ENCODE results near the gene SLC47A1. TPM values are rescaled to one million over a fixed set of nuclear protein-coding genes. Genes with fewer than 3 reads are reported as not detected.

Gene SLC47A1, protein sequence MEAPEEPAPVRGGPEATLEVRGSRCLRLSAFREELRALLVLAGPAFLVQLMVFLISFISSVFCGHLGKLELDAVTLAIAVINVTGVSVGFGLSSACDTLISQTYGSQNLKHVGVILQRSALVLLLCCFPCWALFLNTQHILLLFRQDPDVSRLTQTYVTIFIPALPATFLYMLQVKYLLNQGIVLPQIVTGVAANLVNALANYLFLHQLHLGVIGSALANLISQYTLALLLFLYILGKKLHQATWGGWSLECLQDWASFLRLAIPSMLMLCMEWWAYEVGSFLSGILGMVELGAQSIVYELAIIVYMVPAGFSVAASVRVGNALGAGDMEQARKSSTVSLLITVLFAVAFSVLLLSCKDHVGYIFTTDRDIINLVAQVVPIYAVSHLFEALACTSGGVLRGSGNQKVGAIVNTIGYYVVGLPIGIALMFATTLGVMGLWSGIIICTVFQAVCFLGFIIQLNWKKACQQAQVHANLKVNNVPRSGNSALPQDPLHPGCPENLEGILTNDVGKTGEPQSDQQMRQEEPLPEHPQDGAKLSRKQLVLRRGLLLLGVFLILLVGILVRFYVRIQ
- polyA plus RNA-seq (2013, experiment 1 of 4) = 0.74 TPM
- 0.34 TPM for polyA plus RNA-seq (2013, experiment 2 of 4)
- polyA plus RNA-seq (2013, experiment 3 of 4) = 0.21 TPM
- polyA plus RNA-seq (2013, experiment 4 of 4) = 0.61 TPM

DNA sequence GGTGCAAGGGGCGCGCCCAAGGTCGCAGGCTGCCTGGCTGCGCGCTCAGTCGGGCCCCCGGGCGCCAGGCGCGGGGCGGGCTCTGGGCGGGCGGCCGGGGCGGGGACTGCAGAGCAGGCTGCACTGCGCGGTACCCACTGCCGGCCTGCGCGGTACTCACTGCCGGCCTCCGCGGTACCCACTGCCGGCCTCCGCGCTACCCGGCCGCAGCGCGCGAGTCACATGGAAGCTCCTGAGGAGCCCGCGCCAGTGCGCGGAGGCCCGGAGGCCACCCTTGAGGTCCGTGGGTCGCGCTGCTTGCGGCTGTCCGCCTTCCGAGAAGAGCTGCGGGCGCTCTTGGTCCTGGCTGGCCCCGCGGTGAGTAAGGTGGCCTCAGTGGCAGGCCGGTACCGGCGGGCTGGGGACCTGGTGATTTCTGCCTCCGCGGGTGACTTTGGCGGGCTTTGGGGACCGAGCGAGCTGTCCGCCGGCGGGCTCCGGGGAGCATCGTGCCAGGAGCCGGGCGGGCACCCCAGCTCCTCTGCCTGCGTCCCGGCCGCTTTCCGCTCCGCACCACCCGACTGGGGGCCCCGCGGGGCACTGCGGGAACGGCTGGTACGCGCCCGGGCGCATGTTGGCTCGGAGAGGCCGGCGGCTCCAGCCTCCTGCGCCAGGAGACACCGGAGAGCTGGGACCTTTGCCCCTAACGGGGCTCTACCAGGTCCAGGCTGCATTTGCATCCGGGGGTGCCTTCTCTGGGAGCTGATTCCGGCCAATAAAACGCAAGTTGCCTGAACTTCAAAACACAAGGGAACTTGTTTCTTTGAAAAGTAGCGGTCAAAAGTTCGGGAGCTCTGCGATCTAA is at the start of gene SLC47A1:
SLC47A1 (plus strand) TSS at position 137 of the 844 bp plus-strand sequence; CDS start at position 223, 86 bp downstream.
- Histone ChIP-seq H3K36me3 (ENCODE audit: control insufficient read depth, insufficient read depth, low read length) (no peaks in the 10 kb centered on the region), H3K4me3 (ENCODE audit: insufficient read depth, low read depth, low read length) (peak within 1 kb of the TSS; percentile 50), H3K9me3 (ENCODE audit: control insufficient read depth, low read length) (no peaks in the 10 kb centered on the region), H3K27me3 (ENCODE audit: control insufficient read depth, insufficient read depth, low read length, poor library complexity, severe bottlenecking) (peaks cover 46% of the 10 kb centered on the region), H3K4me1 (ENCODE audit: control insufficient read depth, insufficient read depth, low read length) (no peaks in the 10 kb centered on the region), H3K27ac (ENCODE audit: insufficient read depth, low read depth, low read length, poor library complexity, severe bottlenecking) (no peak within 1 kb of the TSS)
- 2% methylated on average over 87 of the region's 87 CpGs for WGBS, 2 experiments

DNA sequence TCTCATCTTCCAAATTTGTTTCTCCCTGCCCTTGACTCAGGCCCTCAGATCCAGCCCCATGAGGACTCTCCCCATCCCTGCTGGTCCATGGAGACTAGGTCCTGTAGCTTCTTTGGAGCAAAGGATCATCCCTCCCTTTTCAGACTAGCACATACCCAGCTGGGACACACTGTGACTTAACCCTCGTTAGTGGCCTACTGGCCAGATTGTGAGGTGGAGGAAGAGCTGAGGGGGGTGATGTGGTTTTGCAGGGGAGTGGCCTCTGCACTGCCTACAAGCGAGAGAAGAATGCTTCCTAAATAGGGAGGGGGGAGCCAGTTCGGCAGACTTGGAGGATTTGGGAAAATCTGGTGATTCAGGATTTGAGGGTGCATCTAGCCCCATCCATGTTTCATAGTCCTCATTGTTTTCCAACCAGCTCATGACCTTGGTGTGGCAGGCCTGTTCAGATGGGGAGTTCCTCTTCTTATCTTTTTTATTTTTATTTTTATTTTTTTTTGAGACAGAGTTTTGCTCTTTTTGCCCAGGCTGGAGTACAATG is 47.8 kb upstream of the SLC47A1 start:
- H3K9me3 ChIP-seq (ENCODE audit: control insufficient read depth, low read length) = no peaks in the 10 kb centered on the region
- H3K36me3 ChIP-seq (ENCODE audit: control insufficient read depth, insufficient read depth, low read length) = no peaks in the 10 kb centered on the region
- no peaks in the 10 kb centered on the region for H3K27me3 ChIP-seq (ENCODE audit: control insufficient read depth, insufficient read depth, low read length, poor library complexity, severe bottlenecking)
- H3K4me1 ChIP-seq (ENCODE audit: control insufficient read depth, insufficient read depth, low read length) = no peaks in the 10 kb centered on the region
- H3K4me3 ChIP-seq (ENCODE audit: insufficient read depth, low read depth, low read length) = no peak overlapping the region
- WGBS, 2 experiments = 65 to 69% methylated on average over 3 of the region's 3 CpGs
- H3K27ac ChIP-seq (ENCODE audit: insufficient read depth, low read depth, low read length, poor library complexity, severe bottlenecking) = no peak overlapping the region

- 95% methylated on average over 13 of the region's 13 CpGs for WGBS, 2 experiments
- no peak overlapping the region for H3K4me3 ChIP-seq (ENCODE audit: insufficient read depth, low read depth, low read length)
These were observed 47.2 kb upstream of the SLC47A1 start for GRCh38 chr17:19486351-19487023.

GRCh38 chr17:19487024-19487600 is 46.5 kb upstream of the SLC47A1 start:
- 80 to 82% methylated on average over 12 of the region's 12 CpGs for WGBS, 2 experiments
- no peaks in the 10 kb centered on the region for H3K4me1 ChIP-seq (ENCODE audit: control insufficient read depth, insufficient read depth, low read length)
- no peaks in the 10 kb centered on the region for H3K36me3 ChIP-seq (ENCODE audit: control insufficient read depth, insufficient read depth, low read length)
- H3K4me3 ChIP-seq (ENCODE audit: insufficient read depth, low read depth, low read length) = no peak overlapping the region
- no peaks in the 10 kb centered on the region for H3K9me3 ChIP-seq (ENCODE audit: control insufficient read depth, low read length)
- H3K27ac ChIP-seq (ENCODE audit: insufficient read depth, low read depth, low read length, poor library complexity, severe bottlenecking) = no peak overlapping the region
- H3K27me3 ChIP-seq (ENCODE audit: control insufficient read depth, insufficient read depth, low read length, poor library complexity, severe bottlenecking) = no peaks in the 10 kb centered on the region

More at GRCh38 chr17:19486351-19487023, 47.2 kb upstream of the SLC47A1 start:
- H3K9me3 ChIP-seq (ENCODE audit: control insufficient read depth, low read length) = no peaks in the 10 kb centered on the region
- no peaks in the 10 kb centered on the region for H3K4me1 ChIP-seq (ENCODE audit: control insufficient read depth, insufficient read depth, low read length)
- H3K27ac ChIP-seq (ENCODE audit: insufficient read depth, low read depth, low read length, poor library complexity, severe bottlenecking) = no peak overlapping the region
- H3K27me3 ChIP-seq (ENCODE audit: control insufficient read depth, insufficient read depth, low read length, poor library complexity, severe bottlenecking) = no peaks in the 10 kb centered on the region
- no peaks in the 10 kb centered on the region for H3K36me3 ChIP-seq (ENCODE audit: control insufficient read depth, insufficient read depth, low read length)

DNA sequence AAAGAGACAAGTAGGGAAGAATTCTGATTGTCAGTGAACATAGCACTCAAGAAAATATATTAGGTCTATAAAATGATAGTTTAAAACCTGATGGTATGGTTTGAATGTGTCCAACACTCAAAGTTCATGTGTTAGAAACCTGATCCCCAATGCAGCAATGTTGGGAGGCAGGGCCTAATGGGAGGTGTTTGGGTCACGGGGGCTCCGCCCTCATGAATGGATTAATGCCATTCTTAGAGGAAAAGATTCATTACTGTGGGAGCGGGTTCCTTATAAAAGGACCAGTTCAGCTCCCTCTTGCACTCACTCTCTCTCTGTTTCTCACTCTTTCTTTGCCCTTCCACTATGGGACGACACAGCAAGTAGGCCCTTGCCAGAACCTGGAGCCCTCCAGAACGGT is 41.5 kb upstream of the SLC47A1 start:
- H3K36me3 ChIP-seq (ENCODE audit: control insufficient read depth, insufficient read depth, low read length) = no peaks in the 10 kb centered on the region

GRCh38 chr17:19494961-19495806 is 38.5 kb upstream of the SLC47A1 start:
- H3K27ac ChIP-seq (ENCODE audit: insufficient read depth, low read depth, low read length, poor library complexity, severe bottlenecking) = no peak overlapping the region
- no peaks in the 10 kb centered on the region for H3K9me3 ChIP-seq (ENCODE audit: control insufficient read depth, low read length)
- no peaks in the 10 kb centered on the region for H3K27me3 ChIP-seq (ENCODE audit: control insufficient read depth, insufficient read depth, low read length, poor library complexity, severe bottlenecking)
- WGBS, 2 experiments = 93 to 94% methylated on average over 40 of the region's 40 CpGs
- H3K36me3 ChIP-seq (ENCODE audit: control insufficient read depth, insufficient read depth, low read length) = no peaks in the 10 kb centered on the region
- no peak overlapping the region for H3K4me3 ChIP-seq (ENCODE audit: insufficient read depth, low read depth, low read length)
- H3K4me1 ChIP-seq (ENCODE audit: control insufficient read depth, insufficient read depth, low read length) = peaks cover 4% of the 10 kb centered on the region

More for the DNA sequence above, 41.5 kb upstream of the SLC47A1 start:
- Histone ChIP-seq H3K9me3 (ENCODE audit: control insufficient read depth, low read length) (no peaks in the 10 kb centered on the region), H3K27ac (ENCODE audit: insufficient read depth, low read depth, low read length, poor library complexity, severe bottlenecking) (no peak overlapping the region), H3K4me1 (ENCODE audit: control insufficient read depth, insufficient read depth, low read length) (peaks cover 4% of the 10 kb centered on the region), H3K4me3 (ENCODE audit: insufficient read depth, low read depth, low read length) (no peak overlapping the region), H3K27me3 (ENCODE audit: control insufficient read depth, insufficient read depth, low read length, poor library complexity, severe bottlenecking) (no peaks in the 10 kb centered on the region)
- 90 to 92% methylated on average over 5 of the region's 5 CpGs for WGBS, 2 experiments

- no peak overlapping the region for H3K27ac ChIP-seq (ENCODE audit: insufficient read depth, low read depth, low read length, poor library complexity, severe bottlenecking)
- H3K9me3 ChIP-seq (ENCODE audit: control insufficient read depth, low read length) = no peaks in the 10 kb centered on the region
- 89 to 95% methylated on average over 6 of the region's 6 CpGs for WGBS, 2 experiments
- no peak overlapping the region for H3K4me3 ChIP-seq (ENCODE audit: insufficient read depth, low read depth, low read length)
- peaks cover 4% of the 10 kb centered on the region for H3K4me1 ChIP-seq (ENCODE audit: control insufficient read depth, insufficient read depth, low read length)
- no peaks in the 10 kb centered on the region for H3K27me3 ChIP-seq (ENCODE audit: control insufficient read depth, insufficient read depth, low read length, poor library complexity, severe bottlenecking)
- H3K36me3 ChIP-seq (ENCODE audit: control insufficient read depth, insufficient read depth, low read length) = no peaks in the 10 kb centered on the region
These were observed 37.7 kb upstream of the SLC47A1 start for GRCh38 chr17:19495828-19496528.

DNA sequence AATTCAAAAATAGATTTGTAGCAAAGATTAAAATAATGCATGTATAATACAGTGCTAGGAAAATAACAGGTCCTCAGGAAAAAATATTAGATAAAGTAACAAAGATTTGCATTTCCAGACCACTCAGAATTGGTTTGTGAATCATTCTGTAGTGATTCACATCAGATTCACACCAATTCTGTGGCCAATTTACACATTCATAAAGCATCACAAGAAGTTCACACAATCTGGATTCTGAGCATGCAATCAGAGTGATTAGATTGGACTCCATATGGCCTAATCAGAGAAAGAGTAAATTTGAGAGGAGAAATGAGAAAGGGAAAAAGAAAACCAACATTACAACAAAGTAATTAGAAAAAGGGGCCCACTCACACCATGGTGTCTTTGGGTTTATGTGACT is 36.0 kb upstream of the SLC47A1 start:
- H3K4me1 ChIP-seq (ENCODE audit: control insufficient read depth, insufficient read depth, low read length) = peaks cover 2% of the 10 kb centered on the region
- no peak overlapping the region for H3K27ac ChIP-seq (ENCODE audit: insufficient read depth, low read depth, low read length, poor library complexity, severe bottlenecking)
- H3K4me3 ChIP-seq (ENCODE audit: insufficient read depth, low read depth, low read length) = no peak overlapping the region
- no peaks in the 10 kb centered on the region for H3K27me3 ChIP-seq (ENCODE audit: control insufficient read depth, insufficient read depth, low read length, poor library complexity, severe bottlenecking)
- H3K9me3 ChIP-seq (ENCODE audit: control insufficient read depth, low read length) = no peaks in the 10 kb centered on the region
- H3K36me3 ChIP-seq (ENCODE audit: control insufficient read depth, insufficient read depth, low read length) = no peaks in the 10 kb centered on the region
